ENCODE data around the gene NOS1AP.

The NOS1AP gene

DNA sequence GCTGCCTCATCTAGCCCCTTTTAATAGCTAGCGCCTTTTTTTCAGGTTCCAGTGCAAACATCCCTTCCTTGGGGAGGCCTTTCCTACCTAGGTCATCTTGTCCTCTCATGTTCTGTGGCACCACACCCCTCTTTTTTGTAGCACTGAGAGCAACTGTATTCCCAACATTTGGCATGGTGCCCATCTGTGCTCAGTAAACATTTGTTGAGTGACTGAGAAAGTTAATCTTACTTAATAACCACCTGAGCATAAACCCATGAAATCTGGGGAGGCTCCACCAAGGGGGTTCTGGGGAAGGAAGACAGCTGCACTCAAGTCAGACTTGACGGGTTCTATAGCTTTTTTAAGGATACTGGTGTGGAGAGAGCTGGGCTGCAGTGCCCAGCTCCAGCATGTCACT lies 90.0 kb downstream of the NOS1AP start:
- no peaks in the 10 kb centered on the region for H3K36me3 ChIP-seq (ENCODE audit: control insufficient read depth, low read length)
- H3K79me2 ChIP-seq (ENCODE audit: control insufficient read depth, low read length) = no peaks in the 10 kb centered on the region
- no peaks in the 10 kb centered on the region for H3K9me2 ChIP-seq (replicated peaks; ENCODE audit: control insufficient read depth, low read length)
- TF ChIP-seq, protein P1, sequence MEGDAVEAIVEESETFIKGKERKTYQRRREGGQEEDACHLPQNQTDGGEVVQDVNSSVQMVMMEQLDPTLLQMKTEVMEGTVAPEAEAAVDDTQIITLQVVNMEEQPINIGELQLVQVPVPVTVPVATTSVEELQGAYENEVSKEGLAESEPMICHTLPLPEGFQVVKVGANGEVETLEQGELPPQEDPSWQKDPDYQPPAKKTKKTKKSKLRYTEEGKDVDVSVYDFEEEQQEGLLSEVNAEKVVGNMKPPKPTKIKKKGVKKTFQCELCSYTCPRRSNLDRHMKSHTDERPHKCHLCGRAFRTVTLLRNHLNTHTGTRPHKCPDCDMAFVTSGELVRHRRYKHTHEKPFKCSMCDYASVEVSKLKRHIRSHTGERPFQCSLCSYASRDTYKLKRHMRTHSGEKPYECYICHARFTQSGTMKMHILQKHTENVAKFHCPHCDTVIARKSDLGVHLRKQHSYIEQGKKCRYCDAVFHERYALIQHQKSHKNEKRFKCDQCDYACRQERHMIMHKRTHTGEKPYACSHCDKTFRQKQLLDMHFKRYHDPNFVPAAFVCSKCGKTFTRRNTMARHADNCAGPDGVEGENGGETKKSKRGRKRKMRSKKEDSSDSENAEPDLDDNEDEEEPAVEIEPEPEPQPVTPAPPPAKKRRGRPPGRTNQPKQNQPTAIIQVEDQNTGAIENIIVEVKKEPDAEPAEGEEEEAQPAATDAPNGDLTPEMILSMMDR (IDR thresholded peaks at IDR 0.05; ENCODE audit: low read depth, low read length, poor library complexity, severe bottlenecking) = no peak
- no peak for TF ChIP-seq EZH2phosphoT487 (IDR thresholded peaks at IDR 0.05; ENCODE audit: borderline replicate concordance, low read length)
- H3K4me3 ChIP-seq (ENCODE audit: low read length) = no peak overlapping the region
- no peaks in the 10 kb centered on the region for H3K4me1 ChIP-seq (ENCODE audit: control insufficient read depth, low read length)
- no peak overlapping the region for H3K27ac ChIP-seq (ENCODE audit: low read depth, low read length)
- H4K20me1 ChIP-seq (ENCODE audit: control insufficient read depth, insufficient read depth, low read depth, low read length) = no peaks in the 10 kb centered on the region
- no peak overlapping the region for H3K4me2 ChIP-seq (ENCODE audit: low read length)
- H3K27me3 ChIP-seq (ENCODE audit: control insufficient read depth, low read length) = no peaks in the 10 kb centered on the region
- H3K9me3 ChIP-seq (ENCODE audit: control insufficient read depth, insufficient read depth, low read length) = no peaks in the 10 kb centered on the region
- no peaks in the 10 kb centered on the region for H3F3A ChIP-seq (ENCODE audit: control insufficient read depth, insufficient read depth)

DNA sequence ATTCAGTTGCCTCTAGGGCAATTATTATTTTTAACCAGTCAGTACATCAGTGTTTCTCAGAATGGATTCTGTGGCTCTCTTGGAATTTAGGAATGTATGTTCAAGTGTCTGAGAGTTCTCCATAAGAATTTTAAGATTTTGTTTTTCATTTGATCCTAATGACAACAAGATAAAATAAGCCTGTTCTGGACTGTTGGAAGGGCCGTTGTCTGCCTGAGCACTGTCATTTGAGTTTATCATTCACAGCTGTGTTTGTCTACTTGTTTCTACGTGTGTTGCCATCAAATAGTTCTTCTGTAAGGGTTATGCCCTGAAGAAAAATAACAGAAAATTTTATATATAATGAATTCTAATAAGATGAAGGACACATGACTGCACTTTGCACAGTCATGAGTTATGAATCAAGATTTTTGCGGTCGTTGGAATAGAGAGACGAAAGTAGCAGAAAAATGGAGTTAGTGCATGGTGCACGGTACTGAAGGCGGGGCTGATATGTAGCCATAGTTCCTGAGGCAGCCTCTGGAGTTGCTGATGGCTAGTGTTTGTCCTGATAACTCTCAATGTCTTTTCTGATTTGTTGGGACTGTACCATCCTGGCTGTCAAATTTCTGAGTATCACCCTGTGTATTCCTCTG lies 92.5 kb downstream of the NOS1AP start:
- no peaks in the 10 kb centered on the region for H3K36me3 ChIP-seq (ENCODE audit: control insufficient read depth, low read length)
- no peaks in the 10 kb centered on the region for H4K20me1 ChIP-seq (ENCODE audit: control insufficient read depth, insufficient read depth, low read depth, low read length)
- H3K79me2 ChIP-seq (ENCODE audit: control insufficient read depth, low read length) = no peaks in the 10 kb centered on the region
- H3K4me1 ChIP-seq (ENCODE audit: control insufficient read depth, low read length) = no peaks in the 10 kb centered on the region
- no peaks in the 10 kb centered on the region for H3K9me3 ChIP-seq (ENCODE audit: control insufficient read depth, insufficient read depth, low read length)
- no peak overlapping the region for H3K27ac ChIP-seq (ENCODE audit: low read depth, low read length)
- TF ChIP-seq EZH2phosphoT487 (IDR thresholded peaks at IDR 0.05; ENCODE audit: borderline replicate concordance, low read length) = no peak
- TF ChIP-seq, protein P1 (IDR thresholded peaks at IDR 0.05; ENCODE audit: low read depth, low read length, poor library complexity, severe bottlenecking) = no peak
- no peak overlapping the region for H3K4me2 ChIP-seq (ENCODE audit: low read length)
- no peak overlapping the region for H3K4me3 ChIP-seq (ENCODE audit: low read length)
- H3K9me2 ChIP-seq (replicated peaks; ENCODE audit: control insufficient read depth, low read length) = no peaks in the 10 kb centered on the region
- no peaks in the 10 kb centered on the region for H3F3A ChIP-seq (ENCODE audit: control insufficient read depth, insufficient read depth)
- H3K27me3 ChIP-seq (ENCODE audit: control insufficient read depth, low read length) = peaks cover 5% of the 10 kb centered on the region; the same call in 1 of the 2 replicates

DNA sequence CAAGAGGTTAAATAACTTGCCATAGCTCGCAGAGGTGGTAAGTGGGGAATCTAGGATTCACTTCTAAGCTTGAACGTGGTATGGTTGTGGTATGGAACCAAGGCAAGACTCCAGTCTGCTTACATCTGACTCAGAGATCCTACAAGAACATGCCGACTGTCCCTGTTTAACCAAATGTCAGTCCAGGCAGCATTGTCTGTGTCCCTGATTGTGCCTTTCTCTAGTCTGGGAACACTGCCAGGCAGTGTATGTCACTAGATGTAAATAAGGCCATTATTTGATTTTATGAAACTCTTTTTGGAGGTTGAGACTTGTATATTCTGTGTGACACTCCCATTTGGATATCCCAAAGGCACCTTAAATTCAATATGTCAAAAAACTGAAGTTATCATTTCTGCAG lies 96.0 kb downstream of the NOS1AP start:
- H3K4me1 ChIP-seq (ENCODE audit: control insufficient read depth, low read length) = no peaks in the 10 kb centered on the region

More for the DNA sequence above, 96.0 kb downstream of the NOS1AP start:
- Histone ChIP-seq H3K27me3 (ENCODE audit: control insufficient read depth, low read length) (peaks cover 5% of the 10 kb centered on the region; the same call in 1 of the 2 replicates), H3K27ac (ENCODE audit: low read depth, low read length) (no peak overlapping the region), H3K36me3 (ENCODE audit: control insufficient read depth, low read length) (no peaks in the 10 kb centered on the region), H3K4me3 (ENCODE audit: low read length) (no peak overlapping the region), H3K9me2 (replicated peaks; ENCODE audit: control insufficient read depth, low read length) (no peaks in the 10 kb centered on the region), H3F3A (ENCODE audit: control insufficient read depth, insufficient read depth) (no peaks in the 10 kb centered on the region), H4K20me1 (ENCODE audit: control insufficient read depth, insufficient read depth, low read depth, low read length) (no peaks in the 10 kb centered on the region), H3K4me2 (ENCODE audit: low read length) (no peak overlapping the region), H3K79me2 (ENCODE audit: control insufficient read depth, low read length) (no peaks in the 10 kb centered on the region), H3K9me3 (ENCODE audit: control insufficient read depth, insufficient read depth, low read length) (no peaks in the 10 kb centered on the region)
- no peak for TF ChIP-seq EZH2phosphoT487 (IDR thresholded peaks at IDR 0.05; ENCODE audit: borderline replicate concordance, low read length)
- TF ChIP-seq, protein P1 (IDR thresholded peaks at IDR 0.05; ENCODE audit: low read depth, low read length, poor library complexity, severe bottlenecking) = no peak

Measured in DOHH2 (cell line).